ENCODE results near the gene GAS2L2. TPM values are rescaled to one million over a fixed set of nuclear protein-coding genes. Genes with fewer than 3 reads are reported as not detected.

GAS2L2 gene
- total RNA-seq, 4 donors from 2014 or later, result 0.15 to 0.75 TPM; not detected in 2

GRCh38 chr17:35743626-35744328, 9.3 kb downstream of the GAS2L2 start:
- ATAC-seq (no peak), DNase-seq (no peak)
- H3K27ac ChIP-seq, result no peak overlapping the region
- H3K4me1 ChIP-seq, result peaks cover 11 to 16% of the 10 kb centered on the region in 2 donors
- H3K27me3 ChIP-seq, result peaks cover 0 to 7% (median 4%) of the 10 kb centered on the region in 3 donors
- no peaks in the 10 kb centered on the region for H3K9me3 ChIP-seq
- H3K4me3 ChIP-seq, result no peak overlapping the region
- in situ Hi-C loops (cut with MboI; ENCODE audit: low sequenced_read_pairs in 4 of 4) (loop anchor here in 3 of 4 donors (10.0 to 25.0 kb wide), 4 partner anchors 79 to 581 kb away; no protein-coding TSS in a partner anchor), intact Hi-C loops (cut with DNase I; ENCODE audit: low total_unique reads) (no loop called here)
- TF ChIP-seq POLR2A (IDR thresholded peaks at IDR 0.05) (no peak), CTCF (IDR thresholded peaks at IDR 0.05 in 4 of 5, conservative IDR thresholded peaks at IDR 0.05 in 1 of 5) (no peak)
- no peaks in the 10 kb centered on the region for H3K36me3 ChIP-seq

GRCh38 chr17:35742896-35743477, 10.1 kb downstream of the GAS2L2 start:
- TF ChIP-seq POLR2A (IDR thresholded peaks at IDR 0.05), result no peak
- no peak for TF ChIP-seq CTCF (IDR thresholded peaks at IDR 0.05 in 4 of 5, conservative IDR thresholded peaks at IDR 0.05 in 1 of 5)

GRCh38 chr17:35742496-35742895, 10.5 kb downstream of the GAS2L2 start:
- Histone ChIP-seq H3K4me3 (no peak overlapping the region), H3K27me3 (peaks cover 0 to 4% (median 3%) of the 10 kb centered on the region in 3 donors), H3K27ac (no peak overlapping the region), H3K36me3 (no peaks in the 10 kb centered on the region), H3K9me3 (no peaks in the 10 kb centered on the region), H3K4me1 (peaks cover 0 to 5% of the 10 kb centered on the region in 2 donors)
- in situ Hi-C loops (cut with MboI; ENCODE audit: low sequenced_read_pairs in 4 of 4) (loop anchor here in 3 of 4 donors (10.0 to 25.0 kb wide), 4 partner anchors 78 to 580 kb away; no protein-coding TSS in a partner anchor), intact Hi-C loops (cut with DNase I; ENCODE audit: low total_unique reads) (no loop called here)
- TF ChIP-seq POLR2A (IDR thresholded peaks at IDR 0.05) (no peak), CTCF (IDR thresholded peaks at IDR 0.05 in 4 of 5, conservative IDR thresholded peaks at IDR 0.05 in 1 of 5) (no peak)
- ATAC-seq (no peak), DNase-seq (no peak)

More at GRCh38 chr17:35742896-35743477, 10.1 kb downstream of the GAS2L2 start:
- H3K27ac ChIP-seq, result no peak overlapping the region
- in situ Hi-C loops (cut with MboI; ENCODE audit: low sequenced_read_pairs in 4 of 4), result loop anchor here in 3 of 4 donors (10.0 to 25.0 kb wide), 4 partner anchors 78 to 581 kb away; no protein-coding TSS in a partner anchor
- no peak overlapping the region for H3K4me3 ChIP-seq
- H3K27me3 ChIP-seq, result peaks cover 0 to 4% (median 3%) of the 10 kb centered on the region in 3 donors
- peaks cover 5 to 9% of the 10 kb centered on the region in 2 donors for H3K4me1 ChIP-seq
- DNase-seq (no peak), ATAC-seq (no peak)
- no peaks in the 10 kb centered on the region for H3K36me3 ChIP-seq
- H3K9me3 ChIP-seq, result no peaks in the 10 kb centered on the region
- intact Hi-C loops (cut with DNase I; ENCODE audit: low total_unique reads), result no loop called here

GRCh38 chr17:35740997-35741931, 11.8 kb downstream of the GAS2L2 start:
- Histone ChIP-seq H3K27me3 (peaks cover 0 to 4% (median 3%) of the 10 kb centered on the region in 3 donors), H3K4me3 (peak overlapping the region; percentile 14 to 43 (median 40)), H3K27ac (no peak overlapping the region), H3K4me1 (peaks cover 0 to 5% of the 10 kb centered on the region in 2 donors), H3K36me3 (no peaks in the 10 kb centered on the region), H3K9me3 (no peaks in the 10 kb centered on the region)
- in situ Hi-C loops (cut with MboI; ENCODE audit: low sequenced_read_pairs in 4 of 4) (loop anchor here in 3 of 4 donors (10.0 to 25.0 kb wide), 4 partner anchors 76 to 579 kb away; no protein-coding TSS in a partner anchor), intact Hi-C loops (cut with DNase I; ENCODE audit: low total_unique reads) (no loop called here)
- DNase-seq, result no peak
- peak; percentile 45 to 46 for ATAC-seq
- TF ChIP-seq POLR2A (IDR thresholded peaks at IDR 0.05) (no peak), CTCF (IDR thresholded peaks at IDR 0.05 in 4 of 5, conservative IDR thresholded peaks at IDR 0.05 in 1 of 5) (no peak)
